Epithelial cell of proximal tubule (primary cell): ENCODE data around the gene RASSF4. TPM values are rescaled to one million over a fixed set of nuclear protein-coding genes. Genes with fewer than 3 reads are reported as not detected.

Source experiments
- DNase-seq: peaks from one replicate; pipeline ENCODE4 v3.0.0-alpha.2; 2011; ENCODE audit warnings: low read depth
- H3K4me3 ChIP-seq: 2 replicates; pipeline ENCODE4 v1.5.1; 2011; ENCODE audit warnings: low read depth, mild to moderate bottlenecking, low read length
- total RNA-seq: library from RNA; depleted of rRNA; stranded (reverse); fragments of >200 nt; gene quantifications from 2 replicates; pipeline ENCODE4 v1.2.3, GENCODE V29; 2015
- TF ChIP-seq, protein P1 (sequence below): conservative IDR thresholded peaks from 2 replicates; pipeline ENCODE4 v1.5.1; 2012; ENCODE audit warnings: low read depth, mild to moderate bottlenecking, low read length

Gene RASSF4
- total RNA-seq, 1 donor from 2014 or later, result 23.1 TPM

DNA sequence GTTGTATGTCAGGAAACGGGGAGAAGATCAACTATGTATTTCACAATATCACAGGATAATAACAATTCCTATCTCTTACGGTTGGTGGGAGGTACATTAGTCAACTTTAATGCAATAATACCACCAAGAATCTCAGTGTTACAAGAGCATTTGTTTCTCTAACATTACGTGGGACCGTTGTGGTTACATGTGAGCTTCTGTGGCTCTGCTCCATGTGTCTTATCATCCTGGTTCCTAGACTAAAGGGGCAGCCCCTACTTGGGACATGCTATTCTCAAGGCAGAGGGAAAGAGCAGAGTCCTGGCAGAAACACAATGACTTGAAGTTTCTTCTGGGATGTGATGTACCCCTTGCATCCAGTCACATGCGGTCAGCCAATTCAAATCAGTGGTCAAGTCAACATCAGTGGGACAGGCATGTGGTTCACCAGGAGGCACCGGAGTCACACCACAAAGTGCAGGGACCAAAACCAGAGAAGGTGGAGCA is 38.6 kb downstream of the RASSF4 start:
- TF ChIP-seq, protein P1, sequence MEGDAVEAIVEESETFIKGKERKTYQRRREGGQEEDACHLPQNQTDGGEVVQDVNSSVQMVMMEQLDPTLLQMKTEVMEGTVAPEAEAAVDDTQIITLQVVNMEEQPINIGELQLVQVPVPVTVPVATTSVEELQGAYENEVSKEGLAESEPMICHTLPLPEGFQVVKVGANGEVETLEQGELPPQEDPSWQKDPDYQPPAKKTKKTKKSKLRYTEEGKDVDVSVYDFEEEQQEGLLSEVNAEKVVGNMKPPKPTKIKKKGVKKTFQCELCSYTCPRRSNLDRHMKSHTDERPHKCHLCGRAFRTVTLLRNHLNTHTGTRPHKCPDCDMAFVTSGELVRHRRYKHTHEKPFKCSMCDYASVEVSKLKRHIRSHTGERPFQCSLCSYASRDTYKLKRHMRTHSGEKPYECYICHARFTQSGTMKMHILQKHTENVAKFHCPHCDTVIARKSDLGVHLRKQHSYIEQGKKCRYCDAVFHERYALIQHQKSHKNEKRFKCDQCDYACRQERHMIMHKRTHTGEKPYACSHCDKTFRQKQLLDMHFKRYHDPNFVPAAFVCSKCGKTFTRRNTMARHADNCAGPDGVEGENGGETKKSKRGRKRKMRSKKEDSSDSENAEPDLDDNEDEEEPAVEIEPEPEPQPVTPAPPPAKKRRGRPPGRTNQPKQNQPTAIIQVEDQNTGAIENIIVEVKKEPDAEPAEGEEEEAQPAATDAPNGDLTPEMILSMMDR, result no peak
- no peak for DNase-seq
- no peak overlapping the region for H3K4me3 ChIP-seq

DNA sequence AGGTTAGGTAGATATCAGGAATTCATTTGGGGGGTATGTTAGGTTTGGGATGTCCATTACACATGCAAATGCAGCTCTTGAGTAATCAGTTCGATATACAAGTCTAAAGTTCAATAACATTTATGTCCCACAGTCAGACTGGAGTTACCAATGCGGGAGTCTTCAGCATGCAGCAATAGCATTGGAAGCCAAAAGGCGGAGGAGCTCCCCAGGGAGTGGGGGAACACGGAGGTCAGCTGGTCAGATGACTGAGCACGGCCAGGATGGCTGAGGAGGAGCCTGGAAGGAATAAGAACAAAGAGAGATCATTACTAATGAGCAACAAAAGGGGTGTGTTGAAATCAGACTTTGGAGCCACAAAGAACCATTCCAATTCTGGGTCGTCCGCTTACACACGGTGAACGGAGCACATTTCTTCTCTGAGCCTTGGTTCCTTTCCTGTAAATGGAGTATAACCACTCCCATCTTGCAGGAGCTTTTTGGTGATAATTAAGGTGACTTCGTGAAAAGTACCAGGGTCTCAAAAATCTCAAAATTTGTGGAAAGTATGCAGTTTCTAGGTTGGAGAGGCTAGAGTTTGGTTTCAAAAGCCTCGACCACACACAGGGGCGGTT is 40.6 kb downstream of the RASSF4 start:
- TF ChIP-seq, protein P1, result no peak
- DNase-seq, result no peak

DNA sequence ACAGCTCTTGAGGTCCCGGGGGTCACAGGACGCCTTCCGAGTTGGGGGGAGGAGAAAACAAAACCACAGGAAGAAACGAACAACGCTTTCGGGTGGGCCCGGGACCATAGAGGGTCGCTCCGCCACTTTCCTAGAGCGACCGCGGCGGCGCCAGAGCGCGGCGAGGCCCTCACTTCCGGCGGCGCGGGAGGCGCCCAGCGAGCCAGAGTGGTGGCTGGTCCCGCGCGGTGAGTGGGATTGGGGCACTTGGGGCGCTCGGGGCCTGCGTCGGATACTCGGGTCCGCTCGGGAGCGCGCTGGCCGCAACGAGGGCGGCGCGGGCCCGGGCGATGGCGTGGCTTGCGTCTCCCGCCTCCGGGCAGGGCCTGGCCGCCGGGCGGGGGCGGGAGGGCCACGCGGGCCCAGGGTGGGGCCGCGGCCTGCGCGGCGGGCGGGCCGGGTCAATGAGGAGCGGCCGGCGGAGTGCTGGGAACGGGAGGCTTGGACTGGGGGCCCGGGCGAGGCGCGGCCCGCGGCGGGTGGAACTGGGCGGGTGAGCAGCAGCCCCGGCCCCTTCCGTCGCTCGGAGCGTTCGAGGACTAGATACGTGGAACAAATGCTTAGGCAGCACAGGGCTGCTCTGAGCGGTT is 41.3 kb downstream of the RASSF4 start, which contains the start of gene ZNF22:
ZNF22 (plus strand) TSS at position 172 of the 629 bp plus-strand sequence. CDS start 2,446 bp downstream, outside the sequence.
- TF ChIP-seq, protein P1, result no peak
- H3K4me3 ChIP-seq, result peak within 1 kb of the TSS; percentile 54
- DNase-seq, result no peak

More for the DNA sequence above, 40.6 kb downstream of the RASSF4 start:
- peak overlapping the region; percentile 54 for H3K4me3 ChIP-seq

DNA sequence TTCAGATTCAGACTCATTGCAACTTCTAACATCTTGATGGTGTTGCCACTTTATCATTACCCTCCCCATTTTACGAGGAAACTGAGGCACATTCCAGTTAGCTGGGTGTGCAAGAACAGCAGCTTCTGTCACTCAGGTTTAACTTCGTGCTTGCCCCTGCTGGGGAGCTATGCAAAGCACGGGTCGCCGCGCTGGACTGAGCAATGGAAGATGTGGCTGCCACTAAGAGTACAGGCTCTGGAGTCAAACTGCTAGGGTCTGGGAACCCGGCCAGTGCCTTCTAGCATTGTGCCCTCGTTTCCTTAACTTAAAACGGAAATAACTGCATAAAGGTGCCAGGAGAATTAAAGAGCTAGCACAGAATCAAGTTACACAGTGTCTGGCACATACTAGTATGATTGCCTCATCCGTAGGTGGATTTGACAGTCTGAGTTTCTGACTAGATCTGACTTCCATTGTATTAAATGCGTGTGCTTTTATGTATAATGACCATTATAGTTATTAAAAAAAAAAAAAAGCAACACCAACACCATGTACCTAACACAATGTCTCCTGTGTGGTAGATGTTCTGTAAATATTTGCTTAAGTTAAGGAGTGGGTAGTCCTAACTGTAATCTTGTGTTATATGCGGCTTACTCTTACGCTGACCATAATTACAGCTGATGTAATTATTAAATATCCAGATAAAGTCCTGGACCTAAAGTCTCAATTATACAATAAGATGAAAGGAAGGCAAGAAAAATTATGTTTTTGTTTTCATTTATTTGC is 42.0 kb downstream of the RASSF4 start:
- peak overlapping the region; percentile 54 for H3K4me3 ChIP-seq
- TF ChIP-seq, protein P1, result peak; percentile 27
- peak; percentile 69 for DNase-seq

DNA sequence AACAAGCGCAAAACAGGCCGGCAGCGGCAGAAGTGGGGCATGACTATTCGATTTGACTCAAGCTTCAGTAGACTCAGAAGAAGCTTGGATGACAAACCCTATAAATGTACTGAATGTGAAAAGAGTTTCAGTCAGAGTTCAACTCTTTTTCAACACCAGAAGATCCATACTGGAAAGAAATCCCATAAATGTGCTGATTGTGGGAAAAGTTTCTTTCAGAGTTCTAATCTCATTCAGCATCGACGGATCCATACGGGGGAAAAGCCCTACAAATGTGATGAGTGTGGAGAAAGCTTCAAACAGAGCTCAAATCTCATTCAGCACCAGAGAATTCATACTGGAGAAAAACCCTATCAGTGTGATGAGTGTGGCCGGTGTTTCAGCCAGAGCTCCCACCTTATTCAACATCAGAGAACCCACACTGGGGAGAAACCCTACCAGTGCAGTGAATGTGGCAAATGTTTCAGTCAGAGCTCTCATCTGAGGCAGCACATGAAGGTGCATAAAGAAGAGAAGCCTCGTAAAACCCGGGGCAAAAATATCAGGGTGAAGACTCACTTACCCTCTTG is 43.9 kb downstream of the RASSF4 start:
- TF ChIP-seq, protein P1, result no peak
- no peak for DNase-seq
- H3K4me3 ChIP-seq, result no peak overlapping the region

DNA sequence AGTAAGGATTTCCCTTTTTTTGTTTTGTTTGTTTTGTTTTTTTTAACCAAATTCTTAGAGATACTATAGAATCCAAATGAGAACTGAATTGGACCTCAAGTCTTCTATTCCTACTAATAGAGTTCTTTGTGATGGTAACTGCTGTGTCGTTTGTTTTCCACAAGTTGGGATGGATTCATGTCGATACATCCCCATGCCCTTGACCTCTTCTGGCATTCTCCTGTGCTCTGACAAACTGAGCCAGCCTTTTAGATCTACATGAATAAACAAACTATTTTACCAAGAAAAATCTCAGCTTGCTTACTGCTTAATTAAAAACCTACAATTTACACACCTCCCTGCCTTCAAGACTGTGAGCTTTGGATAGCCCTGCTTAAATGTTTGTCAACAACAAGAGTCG is 45.1 kb downstream of the RASSF4 start:
- no peak for DNase-seq
- TF ChIP-seq, protein P1, result no peak
- no peak overlapping the region for H3K4me3 ChIP-seq
